ENCODE measurements around the gene ZBTB5. TPM values are rescaled to one million over a fixed set of nuclear protein-coding genes. Genes with fewer than 3 reads are reported as not detected.

ZBTB5 gene
- total and polyA plus RNA-seq, 9 of the 15 experiments (the other 6 are each of a cell fraction or from before 2014, with no cell fraction given) = 2.3 to 43.2 (median 15.5) TPM

DNA sequence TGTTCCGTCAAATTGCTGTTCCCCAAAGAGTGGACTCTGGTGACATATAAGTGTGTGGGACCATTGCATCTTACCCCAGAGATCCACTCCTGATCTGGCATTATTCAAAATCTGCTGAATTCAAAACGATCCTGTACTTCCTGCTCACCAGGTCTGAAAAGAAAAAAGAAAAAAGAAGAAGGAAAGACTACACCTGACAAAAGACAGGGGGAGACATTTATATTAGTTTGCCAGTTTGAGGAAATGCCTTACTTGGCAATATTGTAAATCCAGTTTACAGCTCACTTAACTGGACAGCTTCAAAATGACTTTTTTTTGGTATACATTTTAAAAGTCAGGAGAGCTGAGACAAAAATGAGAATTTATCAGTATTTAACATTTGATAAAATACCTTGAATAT lies 57.8 kb downstream of the ZBTB5 start (continued):
- TF ChIP-seq MAZ (CRISPR knock-in tag; conservative IDR thresholded peaks at IDR 0.05 in 1 of 2, IDR thresholded peaks at IDR 0.05 in 1 of 2) (no peak), SPI1 (IDR thresholded peaks at IDR 0.05; ENCODE audit: borderline replicate concordance, low read depth, low read length) (0 out of 2 replicates have a peak, but pooled peaks have one; percentile 37), COPS2 (conservative IDR thresholded peaks at IDR 0.05) (no peak), TARDBP (IDR thresholded peaks at IDR 0.05) (no peak), MAFF (IDR thresholded peaks at IDR 0.05; ENCODE audit: low read length) (peak; percentile 83), BRF1 (IDR thresholded peaks at IDR 0.05; ENCODE audit: borderline replicate concordance, extremely low read depth, insufficient read length) (no peak)
- TF ChIP-seq, protein P1, sequence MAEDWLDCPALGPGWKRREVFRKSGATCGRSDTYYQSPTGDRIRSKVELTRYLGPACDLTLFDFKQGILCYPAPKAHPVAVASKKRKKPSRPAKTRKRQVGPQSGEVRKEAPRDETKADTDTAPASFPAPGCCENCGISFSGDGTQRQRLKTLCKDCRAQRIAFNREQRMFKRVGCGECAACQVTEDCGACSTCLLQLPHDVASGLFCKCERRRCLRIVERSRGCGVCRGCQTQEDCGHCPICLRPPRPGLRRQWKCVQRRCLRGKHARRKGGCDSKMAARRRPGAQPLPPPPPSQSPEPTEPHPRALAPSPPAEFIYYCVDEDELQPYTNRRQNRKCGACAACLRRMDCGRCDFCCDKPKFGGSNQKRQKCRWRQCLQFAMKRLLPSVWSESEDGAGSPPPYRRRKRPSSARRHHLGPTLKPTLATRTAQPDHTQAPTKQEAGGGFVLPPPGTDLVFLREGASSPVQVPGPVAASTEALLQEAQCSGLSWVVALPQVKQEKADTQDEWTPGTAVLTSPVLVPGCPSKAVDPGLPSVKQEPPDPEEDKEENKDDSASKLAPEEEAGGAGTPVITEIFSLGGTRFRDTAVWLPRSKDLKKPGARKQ (CRISPR knock-in tag; IDR thresholded peaks at IDR 0.05) = no peak
- TF ChIP-seq, protein P2, sequence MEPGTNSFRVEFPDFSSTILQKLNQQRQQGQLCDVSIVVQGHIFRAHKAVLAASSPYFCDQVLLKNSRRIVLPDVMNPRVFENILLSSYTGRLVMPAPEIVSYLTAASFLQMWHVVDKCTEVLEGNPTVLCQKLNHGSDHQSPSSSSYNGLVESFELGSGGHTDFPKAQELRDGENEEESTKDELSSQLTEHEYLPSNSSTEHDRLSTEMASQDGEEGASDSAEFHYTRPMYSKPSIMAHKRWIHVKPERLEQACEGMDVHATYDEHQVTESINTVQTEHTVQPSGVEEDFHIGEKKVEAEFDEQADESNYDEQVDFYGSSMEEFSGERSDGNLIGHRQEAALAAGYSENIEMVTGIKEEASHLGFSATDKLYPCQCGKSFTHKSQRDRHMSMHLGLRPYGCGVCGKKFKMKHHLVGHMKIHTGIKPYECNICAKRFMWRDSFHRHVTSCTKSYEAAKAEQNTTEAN (CRISPR knock-in tag; IDR thresholded peaks at IDR 0.05) = no peak
- TF ChIP-seq, protein P3, sequence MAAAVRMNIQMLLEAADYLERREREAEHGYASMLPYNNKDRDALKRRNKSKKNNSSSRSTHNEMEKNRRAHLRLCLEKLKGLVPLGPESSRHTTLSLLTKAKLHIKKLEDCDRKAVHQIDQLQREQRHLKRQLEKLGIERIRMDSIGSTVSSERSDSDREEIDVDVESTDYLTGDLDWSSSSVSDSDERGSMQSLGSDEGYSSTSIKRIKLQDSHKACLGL (CRISPR knock-in tag; IDR thresholded peaks at IDR 0.05; ENCODE audit: borderline replicate concordance, poor library complexity, severe bottlenecking) = no peak
- TF ChIP-seq, protein P4, sequence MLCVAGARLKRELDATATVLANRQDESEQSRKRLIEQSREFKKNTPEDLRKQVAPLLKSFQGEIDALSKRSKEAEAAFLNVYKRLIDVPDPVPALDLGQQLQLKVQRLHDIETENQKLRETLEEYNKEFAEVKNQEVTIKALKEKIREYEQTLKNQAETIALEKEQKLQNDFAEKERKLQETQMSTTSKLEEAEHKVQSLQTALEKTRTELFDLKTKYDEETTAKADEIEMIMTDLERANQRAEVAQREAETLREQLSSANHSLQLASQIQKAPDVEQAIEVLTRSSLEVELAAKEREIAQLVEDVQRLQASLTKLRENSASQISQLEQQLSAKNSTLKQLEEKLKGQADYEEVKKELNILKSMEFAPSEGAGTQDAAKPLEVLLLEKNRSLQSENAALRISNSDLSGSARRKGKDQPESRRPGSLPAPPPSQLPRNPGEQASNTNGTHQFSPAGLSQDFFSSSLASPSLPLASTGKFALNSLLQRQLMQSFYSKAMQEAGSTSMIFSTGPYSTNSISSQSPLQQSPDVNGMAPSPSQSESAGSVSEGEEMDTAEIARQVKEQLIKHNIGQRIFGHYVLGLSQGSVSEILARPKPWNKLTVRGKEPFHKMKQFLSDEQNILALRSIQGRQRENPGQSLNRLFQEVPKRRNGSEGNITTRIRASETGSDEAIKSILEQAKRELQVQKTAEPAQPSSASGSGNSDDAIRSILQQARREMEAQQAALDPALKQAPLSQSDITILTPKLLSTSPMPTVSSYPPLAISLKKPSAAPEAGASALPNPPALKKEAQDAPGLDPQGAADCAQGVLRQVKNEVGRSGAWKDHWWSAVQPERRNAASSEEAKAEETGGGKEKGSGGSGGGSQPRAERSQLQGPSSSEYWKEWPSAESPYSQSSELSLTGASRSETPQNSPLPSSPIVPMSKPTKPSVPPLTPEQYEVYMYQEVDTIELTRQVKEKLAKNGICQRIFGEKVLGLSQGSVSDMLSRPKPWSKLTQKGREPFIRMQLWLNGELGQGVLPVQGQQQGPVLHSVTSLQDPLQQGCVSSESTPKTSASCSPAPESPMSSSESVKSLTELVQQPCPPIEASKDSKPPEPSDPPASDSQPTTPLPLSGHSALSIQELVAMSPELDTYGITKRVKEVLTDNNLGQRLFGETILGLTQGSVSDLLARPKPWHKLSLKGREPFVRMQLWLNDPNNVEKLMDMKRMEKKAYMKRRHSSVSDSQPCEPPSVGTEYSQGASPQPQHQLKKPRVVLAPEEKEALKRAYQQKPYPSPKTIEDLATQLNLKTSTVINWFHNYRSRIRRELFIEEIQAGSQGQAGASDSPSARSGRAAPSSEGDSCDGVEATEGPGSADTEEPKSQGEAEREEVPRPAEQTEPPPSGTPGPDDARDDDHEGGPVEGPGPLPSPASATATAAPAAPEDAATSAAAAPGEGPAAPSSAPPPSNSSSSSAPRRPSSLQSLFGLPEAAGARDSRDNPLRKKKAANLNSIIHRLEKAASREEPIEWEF (CRISPR knock-in tag; IDR thresholded peaks at IDR 0.05) = no peak
- TF ChIP-seq, protein P5, sequence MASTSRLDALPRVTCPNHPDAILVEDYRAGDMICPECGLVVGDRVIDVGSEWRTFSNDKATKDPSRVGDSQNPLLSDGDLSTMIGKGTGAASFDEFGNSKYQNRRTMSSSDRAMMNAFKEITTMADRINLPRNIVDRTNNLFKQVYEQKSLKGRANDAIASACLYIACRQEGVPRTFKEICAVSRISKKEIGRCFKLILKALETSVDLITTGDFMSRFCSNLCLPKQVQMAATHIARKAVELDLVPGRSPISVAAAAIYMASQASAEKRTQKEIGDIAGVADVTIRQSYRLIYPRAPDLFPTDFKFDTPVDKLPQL (IDR thresholded peaks at IDR 0.05; ENCODE audit: extremely low read depth, insufficient read length) = no peak
- TF ChIP-seq, protein P6, sequence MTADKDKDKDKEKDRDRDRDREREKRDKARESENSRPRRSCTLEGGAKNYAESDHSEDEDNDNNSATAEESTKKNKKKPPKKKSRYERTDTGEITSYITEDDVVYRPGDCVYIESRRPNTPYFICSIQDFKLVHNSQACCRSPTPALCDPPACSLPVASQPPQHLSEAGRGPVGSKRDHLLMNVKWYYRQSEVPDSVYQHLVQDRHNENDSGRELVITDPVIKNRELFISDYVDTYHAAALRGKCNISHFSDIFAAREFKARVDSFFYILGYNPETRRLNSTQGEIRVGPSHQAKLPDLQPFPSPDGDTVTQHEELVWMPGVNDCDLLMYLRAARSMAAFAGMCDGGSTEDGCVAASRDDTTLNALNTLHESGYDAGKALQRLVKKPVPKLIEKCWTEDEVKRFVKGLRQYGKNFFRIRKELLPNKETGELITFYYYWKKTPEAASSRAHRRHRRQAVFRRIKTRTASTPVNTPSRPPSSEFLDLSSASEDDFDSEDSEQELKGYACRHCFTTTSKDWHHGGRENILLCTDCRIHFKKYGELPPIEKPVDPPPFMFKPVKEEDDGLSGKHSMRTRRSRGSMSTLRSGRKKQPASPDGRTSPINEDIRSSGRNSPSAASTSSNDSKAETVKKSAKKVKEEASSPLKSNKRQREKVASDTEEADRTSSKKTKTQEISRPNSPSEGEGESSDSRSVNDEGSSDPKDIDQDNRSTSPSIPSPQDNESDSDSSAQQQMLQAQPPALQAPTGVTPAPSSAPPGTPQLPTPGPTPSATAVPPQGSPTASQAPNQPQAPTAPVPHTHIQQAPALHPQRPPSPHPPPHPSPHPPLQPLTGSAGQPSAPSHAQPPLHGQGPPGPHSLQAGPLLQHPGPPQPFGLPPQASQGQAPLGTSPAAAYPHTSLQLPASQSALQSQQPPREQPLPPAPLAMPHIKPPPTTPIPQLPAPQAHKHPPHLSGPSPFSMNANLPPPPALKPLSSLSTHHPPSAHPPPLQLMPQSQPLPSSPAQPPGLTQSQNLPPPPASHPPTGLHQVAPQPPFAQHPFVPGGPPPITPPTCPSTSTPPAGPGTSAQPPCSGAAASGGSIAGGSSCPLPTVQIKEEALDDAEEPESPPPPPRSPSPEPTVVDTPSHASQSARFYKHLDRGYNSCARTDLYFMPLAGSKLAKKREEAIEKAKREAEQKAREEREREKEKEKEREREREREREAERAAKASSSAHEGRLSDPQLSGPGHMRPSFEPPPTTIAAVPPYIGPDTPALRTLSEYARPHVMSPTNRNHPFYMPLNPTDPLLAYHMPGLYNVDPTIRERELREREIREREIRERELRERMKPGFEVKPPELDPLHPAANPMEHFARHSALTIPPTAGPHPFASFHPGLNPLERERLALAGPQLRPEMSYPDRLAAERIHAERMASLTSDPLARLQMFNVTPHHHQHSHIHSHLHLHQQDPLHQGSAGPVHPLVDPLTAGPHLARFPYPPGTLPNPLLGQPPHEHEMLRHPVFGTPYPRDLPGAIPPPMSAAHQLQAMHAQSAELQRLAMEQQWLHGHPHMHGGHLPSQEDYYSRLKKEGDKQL (CRISPR knock-in tag; IDR thresholded peaks at IDR 0.05; ENCODE audit: borderline replicate concordance) = no peak

Data from K562 (cell line).